ENCODE measurements around the gene VPS16.

DNA sequence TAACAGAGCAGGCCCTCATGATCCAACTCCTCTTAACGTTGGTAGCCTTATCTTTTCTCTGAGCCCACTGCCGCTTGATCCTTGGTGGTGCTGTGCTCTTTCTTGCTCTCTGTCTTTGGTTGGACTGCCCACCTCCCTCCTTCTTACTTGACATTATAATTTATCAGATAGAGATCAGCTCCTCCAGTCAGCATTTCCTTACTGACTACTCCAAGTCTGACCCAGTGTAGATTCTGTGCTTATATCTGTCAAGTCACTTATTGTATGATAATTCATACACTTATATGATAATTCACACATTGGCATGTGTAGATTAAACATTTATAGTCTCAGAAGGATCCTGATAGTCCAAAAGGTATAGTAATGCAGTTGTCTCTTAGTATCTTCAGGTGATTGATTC lies 50.8 kb downstream of the VPS16 start:
- TF ChIP-seq CTCF (IDR thresholded peaks at IDR 0.05) (no peak), POLR2A (IDR thresholded peaks at IDR 0.05) (no peak)
